Left ventricle myocardium inferior (tissue), 1 donor: Measurements from ENCODE around the gene COL16A1. TPM values are rescaled to one million over a fixed set of nuclear protein-coding genes. Genes with fewer than 3 reads are reported as not detected.
A peak's percentile ranks its signal among the peaks of the same experiment; 100 is the strongest.

Experiments used
- DNase-seq: peaks from one replicate; pipeline ENCODE4 v3.0.0-alpha.2; 2020
- H3K27ac ChIP-seq: fragments of 200-600 bp; replicated peaks from 2 replicates; pipeline ENCODE4 v1.8.0; 2021
- H3K27me3 ChIP-seq: fragments of 200-600 bp; 2 replicates; pipeline ENCODE4 v1.8.0; 2021; ENCODE audit warnings: low read depth
- H3K36me3 ChIP-seq: fragments of 200-600 bp; 2 replicates; pipeline ENCODE4 v1.8.0; 2021
- H3K4me1 ChIP-seq: fragments of 200-600 bp; 2 replicates; pipeline ENCODE4 v1.8.0; 2021
- H3K4me3 ChIP-seq: fragments of 200-600 bp; 2 replicates; pipeline ENCODE4 v1.8.0; 2021; ENCODE audit warnings: mild to moderate bottlenecking, moderate library complexity
- H3K9me3 ChIP-seq: fragments of 200-600 bp; replicated peaks from 2 replicates; pipeline ENCODE4 v1.8.0; 2021
- CTCF ChIP-seq: fragments of 200-600 bp; IDR thresholded peaks from 2 replicates; pipeline ENCODE4 v1.8.0; 2021; ENCODE audit warnings: antibody characterized with exemption, mild to moderate bottlenecking, borderline replicate concordance
- intact Hi-C: fragments of 100-400 bp; cut with micrococcal nuclease; formaldehyde crosslinking; loops from one replicate; pipeline ENCODE4 v1.11.0; 2022
- total RNA-seq: library from RNA; stranded (reverse); fragmentation: NEBNext Ultra II Directional; extraction: Animal tissue kit (Norgen Biotek cat#: 25700); gene quantifications from one replicate; pipeline ENCODE4 v1.2.1, GENCODE V29; 2021
- donor health status: DM: no; HTN: yes; CAD: no; lungs with severe emphysema.

Gene COL16A1
- total RNA-seq, 1 donor from 2014 or later = 18.3 TPM

- no peak overlapping the region for H3K4me3 ChIP-seq
- no peak for DNase-seq
- TF ChIP-seq CTCF = no peak
- intact Hi-C loops = no loop called here
- peaks cover 18% of the 10 kb centered on the region for H3K4me1 ChIP-seq
- H3K27me3 ChIP-seq = no peaks in the 10 kb centered on the region
- H3K36me3 ChIP-seq = peaks cover 7% of the 10 kb centered on the region
- H3K9me3 ChIP-seq = no peaks in the 10 kb centered on the region
- no peak overlapping the region for H3K27ac ChIP-seq
Observed at GRCh38 chr1:31655104-31655503, 48.7 kb downstream of the COL16A1 start.

DNA sequence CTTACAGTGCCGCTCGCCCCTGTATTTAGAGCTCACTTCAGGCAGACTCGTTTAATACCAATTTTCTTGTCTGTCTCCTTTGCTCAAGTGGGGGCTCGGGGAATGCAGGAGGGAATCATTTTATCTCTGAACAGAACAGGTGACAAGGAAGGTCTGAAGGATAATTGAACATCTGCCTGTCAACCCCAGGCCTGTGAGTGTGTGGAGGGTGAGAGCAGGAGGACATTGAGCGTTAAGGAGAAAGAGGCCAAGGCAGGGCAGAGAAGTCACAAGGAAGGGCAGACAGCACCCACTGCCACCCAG lies 49.4 kb downstream of the COL16A1 start:
- no peak for DNase-seq
- no peak overlapping the region for H3K4me3 ChIP-seq
- no peaks in the 10 kb centered on the region for H3K27me3 ChIP-seq
- peaks cover 24% of the 10 kb centered on the region for H3K4me1 ChIP-seq
- no peaks in the 10 kb centered on the region for H3K9me3 ChIP-seq
- TF ChIP-seq CTCF = no peak
- H3K27ac ChIP-seq = no peak overlapping the region
- peaks cover 7% of the 10 kb centered on the region for H3K36me3 ChIP-seq
- intact Hi-C loops = no loop called here

- DNase-seq = no peak
- Histone ChIP-seq H3K9me3 (no peaks in the 10 kb centered on the region), H3K27me3 (no peaks in the 10 kb centered on the region), H3K4me1 (peaks cover 28% of the 10 kb centered on the region), H3K27ac (no peak overlapping the region), H3K36me3 (peaks cover 7% of the 10 kb centered on the region), H3K4me3 (no peak overlapping the region)
- no peak for TF ChIP-seq CTCF
- intact Hi-C loops = no loop called here
Observed at GRCh38 chr1:31653717-31654473, 49.9 kb downstream of the COL16A1 start.

DNA sequence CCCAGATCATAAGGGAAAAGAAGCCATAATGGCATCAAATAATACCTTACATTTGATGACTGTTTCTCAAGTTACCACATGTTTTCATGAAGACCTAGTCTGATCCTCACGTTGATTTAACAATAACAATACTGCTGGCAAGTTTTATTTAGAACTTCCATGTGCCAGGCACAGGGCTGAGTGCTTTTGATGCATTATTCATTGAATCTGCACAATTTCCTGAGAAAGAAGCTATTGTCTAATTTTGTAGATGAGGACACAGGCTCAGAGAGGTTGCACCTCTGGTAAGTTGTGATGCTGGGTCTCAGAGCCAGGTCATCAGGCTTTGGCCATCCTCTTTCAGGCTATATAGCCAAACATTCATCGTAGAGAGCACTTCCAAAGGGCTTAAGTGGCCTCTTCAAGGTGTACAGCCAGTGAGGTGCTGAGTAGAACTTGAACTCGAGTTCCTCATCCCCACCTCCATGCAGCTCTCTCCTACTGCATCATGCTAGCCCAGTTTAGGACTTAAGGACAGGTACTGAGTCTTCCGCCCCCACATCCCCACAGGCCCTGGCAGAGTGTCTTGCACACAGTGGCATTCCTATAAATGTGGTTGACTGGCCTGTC lies 50.8 kb downstream of the COL16A1 start:
- Histone ChIP-seq H3K4me1 (peaks cover 32% of the 10 kb centered on the region), H3K27ac (no peak overlapping the region), H3K4me3 (no peak overlapping the region), H3K36me3 (peaks cover 2% of the 10 kb centered on the region), H3K27me3 (no peaks in the 10 kb centered on the region), H3K9me3 (no peaks in the 10 kb centered on the region)
- no peak for DNase-seq
- TF ChIP-seq CTCF = no peak
- intact Hi-C loops = no loop called here

DNA sequence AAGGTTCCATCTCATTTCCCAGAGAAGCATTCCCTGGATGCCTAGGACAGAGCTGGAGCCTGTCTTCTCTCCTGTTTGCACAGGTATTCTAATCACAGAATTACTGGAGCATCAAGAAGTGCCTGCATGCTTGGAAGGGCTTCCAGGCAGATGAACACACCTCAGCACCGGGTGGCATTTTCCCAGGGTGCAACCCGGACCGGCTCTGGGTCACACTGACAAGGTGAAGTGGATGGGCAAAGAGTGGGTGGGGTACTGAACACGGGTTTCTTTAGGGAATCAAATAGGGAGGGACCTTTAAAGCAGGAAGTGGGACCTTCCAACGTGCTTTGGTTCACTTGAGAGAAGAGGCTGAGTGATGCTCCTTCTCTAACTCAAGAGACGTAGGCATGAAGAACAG lies 52.1 kb downstream of the COL16A1 start:
- H3K27ac ChIP-seq = peak overlapping the region; percentile 81
- H3K27me3 ChIP-seq = no peaks in the 10 kb centered on the region
- H3K4me3 ChIP-seq = no peak overlapping the region
- TF ChIP-seq CTCF = no peak
- intact Hi-C loops = no loop called here
- H3K36me3 ChIP-seq = no peaks in the 10 kb centered on the region
- peaks cover 44% of the 10 kb centered on the region for H3K4me1 ChIP-seq
- no peak for DNase-seq
- H3K9me3 ChIP-seq = no peaks in the 10 kb centered on the region
